ENCODE measurements around the gene THAP7.
"Not testable (repeated sequence)": the region's sequence is repeated elsewhere in the genome, so short reads cannot be mapped to it uniquely, and the experiment has no call there.

THAP7 gene

DNA sequence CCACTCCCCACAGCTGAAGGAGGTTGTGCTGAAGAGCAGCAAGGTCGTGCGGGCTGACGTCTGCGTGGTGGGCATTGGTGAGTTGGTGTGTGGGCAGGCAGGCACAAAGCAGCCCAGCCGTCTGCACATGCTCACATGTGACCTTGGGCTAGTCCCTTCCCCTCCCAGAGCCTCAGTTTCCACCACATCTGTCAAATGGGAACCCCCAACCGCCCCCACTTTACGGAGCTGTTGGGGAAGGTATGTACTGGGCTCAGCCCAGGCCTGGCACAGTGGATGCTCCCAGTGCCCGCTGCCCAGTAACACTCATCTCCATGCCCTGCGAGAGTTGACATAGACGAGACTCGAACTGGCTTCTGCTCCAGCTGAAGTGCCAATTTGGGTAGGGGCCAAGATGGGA lies 24.9 kb downstream of the THAP7 start:
- no peak for DNase-seq

DNA sequence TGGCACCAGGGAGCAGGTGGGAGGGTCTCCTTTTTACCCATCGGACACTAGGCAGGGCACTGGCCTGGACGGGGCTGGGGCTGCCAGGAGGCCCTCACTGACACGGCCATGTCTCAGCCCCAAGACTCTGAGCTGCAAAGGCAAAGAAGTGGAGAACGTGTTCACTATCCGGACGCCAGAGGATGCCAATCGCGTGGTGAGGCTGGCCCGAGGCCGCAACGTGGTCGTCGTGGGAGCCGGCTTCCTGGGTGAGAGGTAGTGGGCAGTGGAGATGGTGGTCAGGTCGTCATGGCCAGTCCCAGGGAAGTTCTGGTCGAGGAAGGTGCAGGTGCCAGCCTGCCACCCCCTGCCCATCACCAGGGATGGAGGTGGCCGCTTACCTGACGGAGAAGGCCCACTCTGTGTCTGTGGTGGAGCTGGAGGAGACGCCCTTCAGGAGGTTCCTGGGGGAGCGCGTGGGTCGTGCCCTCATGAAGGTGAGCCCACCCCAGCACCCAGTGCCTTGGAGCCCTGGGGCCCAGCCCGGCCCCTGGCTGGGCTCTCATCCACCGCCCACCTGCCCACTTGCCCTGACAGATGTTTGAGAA lies 25.5 kb downstream of the THAP7 start:
- DNase-seq, result no peak

DNA sequence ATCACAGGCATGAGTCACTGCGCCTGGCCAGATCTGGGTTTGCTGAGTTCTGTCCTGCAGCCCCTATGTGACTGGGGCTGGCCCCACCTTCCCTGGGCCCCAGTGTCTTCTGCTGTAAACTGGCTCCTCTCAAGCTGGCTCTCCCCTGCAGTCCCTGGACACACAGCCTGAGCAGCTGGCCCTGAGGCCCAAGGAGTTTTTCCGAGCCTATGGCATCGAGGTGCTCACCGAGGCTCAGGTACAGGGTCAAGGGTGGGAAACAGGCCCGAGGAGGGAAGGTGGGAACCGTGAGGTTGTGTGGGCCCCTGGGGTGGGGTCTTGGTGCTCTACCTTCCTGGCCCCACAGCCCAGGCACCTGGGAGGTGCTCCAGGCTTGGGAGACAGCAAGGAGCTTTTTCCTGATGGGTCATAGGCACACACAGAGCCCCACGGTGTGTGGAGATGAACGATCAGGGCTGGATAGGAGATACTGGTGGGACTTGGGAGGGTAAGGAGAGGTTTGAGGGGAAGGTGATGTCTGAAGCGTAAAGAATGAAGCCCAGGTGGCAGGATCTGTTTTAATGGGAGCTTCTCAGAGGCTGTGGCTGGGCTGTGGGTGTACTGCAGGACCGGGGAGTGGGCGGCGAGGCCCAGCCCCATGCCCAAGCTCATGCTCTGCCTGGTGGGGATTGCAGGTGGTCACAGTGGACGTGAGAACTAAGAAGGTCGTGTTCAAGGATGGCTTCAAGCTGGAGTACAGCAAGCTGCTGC lies 26.2 kb downstream of the THAP7 start:
- DNase-seq, result no peak

GRCh38 chr22:20974336-20974955 lies 27.5 kb downstream of the THAP7 start:
- DNase-seq, result no peak

- no peak for DNase-seq
Observed at GRCh38 chr22:20973634-20974286, 28.2 kb downstream of the THAP7 start.

GRCh38 chr22:20972933-20973577 lies 28.9 kb downstream of the THAP7 start:
- no peak for DNase-seq

DNA sequence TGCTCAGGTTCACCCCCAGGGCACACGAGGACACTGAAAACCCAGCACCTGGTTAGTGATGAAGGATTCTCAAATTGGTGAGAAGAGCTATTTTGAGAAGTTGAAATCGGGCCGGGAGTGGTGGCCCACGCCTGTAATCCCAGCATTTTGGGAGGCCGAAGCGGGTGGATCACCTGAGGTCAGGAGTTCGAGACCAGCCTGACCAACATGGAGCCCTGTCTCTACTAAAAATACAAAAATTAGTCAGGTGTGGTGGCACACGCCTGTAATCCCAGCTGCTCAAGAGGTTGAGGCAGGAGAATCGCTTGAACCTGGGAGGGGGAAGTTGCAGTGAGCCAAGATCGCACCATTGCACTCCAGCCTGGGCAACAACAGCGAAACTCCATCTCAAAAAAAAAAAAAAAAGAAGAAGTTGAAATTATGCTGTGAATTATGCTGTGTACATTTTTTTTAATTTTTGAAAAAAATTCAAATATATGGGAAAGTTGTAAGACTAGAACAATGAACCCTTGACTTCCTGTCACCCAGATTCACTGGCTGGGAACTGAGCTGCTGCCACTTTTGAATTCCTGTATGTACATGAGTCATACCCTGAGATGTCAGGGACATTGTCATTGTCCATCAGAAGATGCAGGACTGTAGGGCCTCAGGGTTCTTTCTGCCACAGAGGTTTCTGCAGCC lies 29.8 kb downstream of the THAP7 start:
- DNase-seq, result not testable (repeated sequence)

DNA sequence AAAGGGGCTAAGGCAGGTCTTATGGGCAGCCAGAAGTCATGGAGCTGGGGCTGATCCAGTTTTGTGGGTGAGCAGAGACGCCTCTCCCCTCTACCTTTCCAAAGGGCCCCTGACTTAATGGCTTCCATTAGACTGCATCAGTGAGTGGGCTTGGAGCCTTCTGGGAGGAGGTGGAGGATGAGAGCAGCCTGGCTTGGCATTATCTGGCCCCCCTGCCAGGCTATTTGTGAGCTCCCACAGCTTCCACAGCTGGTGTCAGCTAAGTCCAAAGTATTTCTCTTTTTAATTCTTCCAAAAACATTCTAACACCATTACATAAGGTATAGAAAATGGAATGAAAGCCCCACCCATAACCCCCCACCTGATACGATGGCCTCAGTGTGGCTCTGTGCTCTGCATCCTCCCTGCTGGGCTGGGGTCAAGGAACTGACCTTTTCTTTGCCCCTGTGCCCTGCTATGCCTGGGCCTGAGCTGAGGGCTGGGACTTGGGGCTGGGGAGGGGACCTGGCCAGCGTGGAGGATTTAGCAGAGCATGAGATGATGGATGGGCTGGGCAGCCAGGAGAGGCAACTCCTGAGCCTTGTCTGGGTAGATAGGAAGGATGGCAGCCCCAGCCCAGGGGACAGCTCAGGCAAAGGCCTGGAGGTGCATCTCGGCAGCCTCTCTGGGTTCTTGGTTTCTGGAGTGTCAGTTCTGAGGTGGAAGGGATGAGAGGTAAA lies 30.8 kb downstream of the THAP7 start:
- DNase-seq, result no peak

- DNase-seq, result no peak
Observed at GRCh38 chr22:20968281-20968977, 33.5 kb downstream of the THAP7 start.

DNA sequence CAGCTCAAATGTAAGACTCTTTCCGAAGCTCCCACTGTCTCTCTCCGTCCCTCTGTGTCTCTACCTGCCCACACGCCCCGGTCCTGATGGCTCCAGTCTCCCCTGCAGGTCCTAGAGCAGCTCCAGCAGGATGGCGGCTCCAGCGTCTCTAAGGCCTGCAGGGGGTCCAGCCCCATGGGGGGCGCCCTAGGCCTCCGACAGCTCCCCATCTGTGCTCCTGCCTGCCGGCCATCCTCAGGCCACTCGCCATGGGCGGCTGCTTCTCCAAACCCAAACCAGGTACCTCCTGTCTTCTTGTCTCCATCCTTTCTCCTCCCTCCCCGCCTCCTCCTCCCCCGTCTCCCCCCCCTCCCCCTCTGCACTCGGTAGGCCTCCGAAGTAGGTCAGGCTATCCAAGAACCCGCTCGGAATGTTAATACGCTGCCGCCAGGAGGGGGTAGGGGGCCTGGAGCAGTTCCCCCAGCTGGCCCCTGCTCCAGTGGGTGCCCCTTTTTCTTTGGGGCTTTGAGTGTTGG lies 34.2 kb downstream of the THAP7 start:
- no peak for DNase-seq

DNA sequence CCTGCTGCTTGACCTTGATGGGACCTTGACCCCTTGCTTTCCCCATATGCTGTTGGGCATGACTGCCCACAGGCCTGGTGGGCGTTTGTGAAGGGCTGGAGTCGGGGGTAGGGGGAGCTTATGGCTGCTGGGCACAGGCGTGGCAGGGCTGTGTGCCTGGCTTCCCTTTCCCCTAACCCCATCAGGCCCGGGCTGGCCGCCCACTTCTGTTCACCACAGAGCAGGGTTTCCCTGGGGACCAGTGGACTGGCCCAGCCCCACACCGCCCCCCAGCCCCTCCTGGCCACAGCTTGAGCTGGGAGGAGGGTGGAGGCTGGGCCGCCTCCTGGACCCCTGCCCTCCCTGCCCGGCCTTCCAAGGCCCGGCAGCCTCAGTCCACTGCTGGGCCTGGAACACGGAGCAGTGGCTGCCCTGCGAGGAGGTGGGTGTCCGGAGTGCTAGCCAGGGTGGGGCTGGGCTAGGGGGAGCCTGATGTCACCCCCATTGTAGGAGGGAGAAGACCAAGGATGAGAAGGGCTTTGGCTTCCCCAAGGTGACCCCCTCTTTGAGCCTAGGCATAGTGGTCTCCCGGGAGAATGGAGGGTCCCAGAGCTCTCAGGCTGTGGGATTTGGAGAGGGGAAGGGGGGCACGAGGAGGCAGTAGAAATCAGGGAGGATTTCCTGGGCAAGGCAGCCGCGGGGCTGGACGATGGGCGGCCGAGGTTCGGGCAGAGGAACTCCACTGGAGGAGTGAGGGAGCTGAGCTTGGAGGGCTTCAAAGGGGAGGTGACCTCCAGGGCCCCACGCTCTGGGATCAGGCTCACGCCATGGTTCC lies 34.8 kb downstream of the THAP7 start, which contains the start of gene AIFM3:
Gene AIFM3, plus strand, starts transcription at position 373 of the 814 bp plus-strand sequence. CDS start 690 bp downstream, outside the sequence.
- DNase-seq, result no peak

GRCh38 chr22:20965888-20966855 lies 35.7 kb downstream of the THAP7 start:
- no peak for DNase-seq

DNA sequence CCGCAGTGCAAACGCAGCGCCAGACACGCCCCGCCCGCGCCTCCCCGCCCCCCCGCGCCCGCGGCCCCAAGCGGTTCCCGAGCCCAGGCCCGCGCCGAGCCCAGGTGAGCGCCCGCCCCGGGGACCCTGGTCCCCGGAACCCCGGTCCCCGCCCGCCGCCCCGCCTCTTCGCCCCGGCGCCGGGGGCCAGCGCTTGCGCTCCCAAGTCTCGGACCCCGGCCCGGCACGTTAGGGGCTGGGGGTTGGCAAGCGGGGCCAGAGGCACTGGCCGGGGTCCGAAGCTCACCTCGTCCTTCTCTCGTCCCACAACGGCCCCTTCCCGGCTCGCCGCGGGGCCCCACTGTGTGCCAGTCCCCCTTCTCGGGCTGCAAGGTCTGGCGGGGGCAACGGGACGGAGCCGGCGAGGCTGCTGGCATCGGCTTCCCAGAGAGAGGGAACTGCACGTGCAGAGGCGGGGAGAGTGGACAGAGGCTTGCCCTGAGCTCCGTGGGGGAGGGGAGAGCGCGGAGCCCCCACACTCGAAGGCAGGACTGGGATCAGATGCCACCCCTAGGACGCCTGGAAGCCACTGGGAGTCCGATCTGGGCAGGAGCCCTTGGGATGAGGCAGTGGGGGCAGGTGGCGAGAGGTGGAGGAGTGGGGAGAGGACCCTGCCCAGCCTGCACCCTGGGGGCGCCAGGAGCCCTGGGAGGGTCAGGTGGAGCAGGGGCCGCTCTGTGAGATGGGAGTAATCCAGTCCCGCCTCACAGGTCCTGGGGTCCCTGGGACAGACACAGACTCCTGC lies 36.6 kb downstream of the THAP7 start:
- DNase-seq, result no peak

DNA sequence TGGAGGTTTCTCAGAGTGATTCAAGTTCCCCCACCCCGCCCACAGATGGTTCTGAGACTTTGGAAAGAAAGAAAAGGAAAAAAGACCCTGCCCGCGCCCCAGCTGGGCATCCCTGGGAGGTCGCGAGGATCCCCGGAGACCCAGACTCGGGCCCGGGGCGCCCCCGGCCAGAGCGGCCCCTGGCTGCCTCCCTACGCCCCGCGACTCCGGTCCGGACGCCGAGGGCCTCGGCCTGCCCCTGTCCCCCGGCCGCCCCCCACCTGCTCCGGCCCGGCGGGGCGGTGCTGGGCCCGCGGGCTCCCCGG lies 37.2 kb downstream of the THAP7 start:
- no peak for DNase-seq

- DNase-seq, result no peak
Observed at GRCh38 chr22:20964090-20964798, 37.7 kb downstream of the THAP7 start.

DNA sequence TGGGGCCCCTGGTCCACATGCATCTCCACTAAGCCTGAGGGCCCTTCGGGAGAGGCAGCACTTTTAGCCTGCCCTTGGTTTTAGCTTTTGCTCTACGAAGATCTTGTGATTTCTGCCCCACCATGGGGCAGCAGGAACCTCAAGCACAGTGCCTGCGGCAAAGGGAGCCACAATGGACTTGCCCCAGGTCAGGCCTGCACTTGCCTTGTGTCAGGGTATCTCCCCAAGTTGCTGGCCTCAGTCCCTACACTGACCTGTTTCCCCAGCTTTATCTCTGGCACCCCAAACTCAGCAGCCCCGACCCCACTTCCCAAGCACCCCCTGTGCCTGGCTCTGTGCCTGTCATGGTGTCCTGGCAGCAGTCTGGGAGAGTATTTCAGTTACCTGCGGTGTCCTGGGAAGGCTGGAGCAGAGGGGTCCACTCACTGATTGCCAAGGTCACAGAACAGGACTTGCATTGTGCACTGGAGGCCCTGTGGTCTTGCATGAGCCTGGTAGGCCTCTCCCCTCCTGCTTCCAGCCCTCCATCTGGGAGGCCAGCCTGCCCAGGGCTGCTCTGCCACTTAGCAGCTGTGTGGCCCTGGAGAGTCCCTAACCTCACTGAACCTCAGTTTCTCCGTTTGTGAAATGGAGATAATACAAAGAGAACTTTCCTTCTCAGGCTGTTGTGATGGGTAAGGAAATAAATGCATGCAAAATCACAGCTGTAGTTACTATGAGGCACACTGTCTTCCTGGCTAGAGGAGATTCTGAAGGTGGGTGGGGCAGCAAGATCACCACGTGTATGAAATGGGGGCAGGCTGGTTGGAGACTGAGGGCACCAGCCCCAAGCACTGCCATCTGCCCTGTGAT lies 38.5 kb downstream of the THAP7 start:
- no peak for DNase-seq
